PC-3 (cell line): Measurements from ENCODE around the gene MAN2C1. TPM values are rescaled to one million over a fixed set of nuclear protein-coding genes. Genes with fewer than 3 reads are reported as not detected.

Source experiments
- ATAC-seq: fragments of 200-7000 bp; cut with Tn5 transposase; 2 replicates; pipeline ENCODE4 v1.9.1; 2020; ENCODE audit warnings: mild to moderate bottlenecking, moderate library complexity
- BruUV-seq: library from RNA; stranded (reverse); fragments of 400-500 nt; replicated peaks from 2 replicates; lab custom pipeline; 2021; lab: Mats Ljungman, UMichigan
- CTCF ChIA-PET: fragments of 300-600 bp; sonication (Branson Sonifier 250); formaldehyde crosslinking; loops from one replicate; lab custom pipeline; 2022; ENCODE audit warnings: antibody characterized with exemption; lab: Charles Lee
- POLR2A ChIA-PET: fragments of 300-600 bp; sonication (Branson Sonifier 250); formaldehyde crosslinking; loops from one replicate; lab custom pipeline; 2022; ENCODE audit warnings: antibody characterized with exemption; ENCODE audit not compliant: unreplicated experiment; lab: Charles Lee
- DNase-seq: peaks from one replicate; pipeline ENCODE4 v3.0.0-alpha.2; 2015
- H2AFZ ChIP-seq: fragments of 300-600 bp; sonication (generic); 2 replicates; pipeline ENCODE4 v1.6.0; 2016; ENCODE audit warnings: antibody characterized with exemption, low read length
- H3F3A ChIP-seq: fragments of 300-600 bp; sonication (generic); one replicate; pipeline ENCODE4 v1.6.0; 2017; ENCODE audit warnings: antibody characterized with exemption, low read length, control low read depth, mild to moderate bottlenecking; ENCODE audit not compliant: unreplicated experiment
- H3K27ac ChIP-seq: fragments of 300-600 bp; sonication (generic); 2 replicates; pipeline ENCODE4 v1.5.1; 2016; ENCODE audit warnings: mild to moderate bottlenecking, low read length
- H3K27me3 ChIP-seq: fragments of 300-600 bp; sonication (generic); 2 replicates; pipeline ENCODE4 v1.6.1; 2016; ENCODE audit warnings: low read length, mixed read lengths
- H3K36me3 ChIP-seq: fragments of 300-600 bp; sonication (generic); 2 replicates; pipeline ENCODE4 v1.6.1; 2016; ENCODE audit warnings: low read depth, mixed run types, low read length, mixed read lengths
- H3K4me1 ChIP-seq: fragments of 300-600 bp; sonication (generic); 2 replicates; pipeline ENCODE4 v1.5.1; 2016; ENCODE audit warnings: low read length; ENCODE audit not compliant: insufficient read depth
- H3K4me2 ChIP-seq: fragments of 300-600 bp; sonication (generic); 2 replicates; pipeline ENCODE4 v1.6.0; 2016; ENCODE audit warnings: low read length
- H3K4me3 ChIP-seq: fragments of 300-600 bp; sonication (generic); 2 replicates; pipeline ENCODE4 v1.5.1; 2016; ENCODE audit warnings: mild to moderate bottlenecking, low read length, mixed read lengths
- H3K79me2 ChIP-seq: fragments of 300-600 bp; sonication (generic); 2 replicates; pipeline ENCODE4 v1.6.1; 2017; ENCODE audit warnings: low read length, mixed read lengths
- H3K9ac ChIP-seq: fragments of 300-600 bp; sonication (generic); 2 replicates; pipeline ENCODE4 v1.6.0; 2016; ENCODE audit warnings: mild to moderate bottlenecking, low read length
- H3K9me2 ChIP-seq: fragments of 300-600 bp; sonication (generic); replicated peaks from 2 replicates; pipeline ENCODE4 v1.6.1; 2016; ENCODE audit warnings: mixed run types, low read length, mixed read lengths
- H3K9me3 ChIP-seq: fragments of 300-600 bp; sonication (generic); 2 replicates; pipeline ENCODE4 v1.6.1; 2016; ENCODE audit warnings: low read length, mixed read lengths
- H4K20me1 ChIP-seq: fragments of 300-600 bp; sonication (generic); 2 replicates; pipeline ENCODE4 v1.6.1; 2016; ENCODE audit warnings: low read length, mixed read lengths
- CTCF ChIP-seq: fragments of 300-600 bp; sonication (generic); conservative IDR thresholded peaks from 2 replicates; pipeline ENCODE4 v1.5.1; 2017; ENCODE audit warnings: antibody characterized with exemption, low read depth, mild to moderate bottlenecking, low read length
- EZH2 ChIP-seq: fragments of 300-600 bp; sonication (generic); IDR thresholded peaks from one replicate; pipeline ENCODE4 v1.6.1; 2017; ENCODE audit warnings: antibody characterized with exemption, mild to moderate bottlenecking, low read length; ENCODE audit not compliant: unreplicated experiment
- EZH2phosphoT487 ChIP-seq: fragments of 300-600 bp; sonication (generic); IDR thresholded peaks from 2 replicates; pipeline ENCODE4 v1.6.1; 2018; ENCODE audit warnings: mild to moderate bottlenecking, antibody characterized with exemption, low read length, borderline replicate concordance
- intact Hi-C: fragments of 100-400 bp; cut with micrococcal nuclease; formaldehyde crosslinking; loops from 2 replicates; pipeline ENCODE4 v1.9.0; 2023
- total RNA-seq: library from RNA; depleted of rRNA; stranded (reverse); fragments of >200 nt; gene quantifications from 2 replicates; pipeline ENCODE4 v1.2.3, GENCODE V29; 2014

The MAN2C1 gene
- total RNA-seq, 1 experiment from 2014 or later: 126 TPM

- BruUV-seq: no TSS peak
- DNase-seq: no peak
- no peaks in the 10 kb centered on the region for H3K27me3 ChIP-seq
- H3K4me2 ChIP-seq: no peak overlapping the region
- ChIA-PET CTCF (no interaction called here), POLR2A (no interaction called here)
- ATAC-seq: no peak
- no peaks in the 10 kb centered on the region for H3K4me1 ChIP-seq
- H3K27ac ChIP-seq: no peak overlapping the region
- no peak overlapping the region for H3K4me3 ChIP-seq
- H4K20me1 ChIP-seq: no peaks in the 10 kb centered on the region
- H3K9me3 ChIP-seq: no peaks in the 10 kb centered on the region
- H3K9me2 ChIP-seq: no peaks in the 10 kb centered on the region
- no peak for TF ChIP-seq EZH2phosphoT487
- no peak for TF ChIP-seq EZH2
- no peak for TF ChIP-seq CTCF
- no peak overlapping the region for H2AFZ ChIP-seq
- no peak overlapping the region for H3K9ac ChIP-seq
- H3K36me3 ChIP-seq: peaks cover 52% of the 10 kb centered on the region
- H3K79me2 ChIP-seq: no peaks in the 10 kb centered on the region
- H3F3A ChIP-seq: no peaks in the 10 kb centered on the region
- intact Hi-C loops: no loop called here
These were observed 41.8 kb upstream of the MAN2C1 start for GRCh38 chr15:75410196-75410595.

GRCh38 chr15:75407083-75407482 is 38.7 kb upstream of the MAN2C1 start:
- no peaks in the 10 kb centered on the region for H3K4me1 ChIP-seq
- no peak overlapping the region for H3K4me3 ChIP-seq
- H3K27me3 ChIP-seq: no peaks in the 10 kb centered on the region
- H3K27ac ChIP-seq: no peak overlapping the region
- H3F3A ChIP-seq: no peaks in the 10 kb centered on the region
- TF ChIP-seq EZH2 (no peak), CTCF (no peak), EZH2phosphoT487 (no peak)
- H2AFZ ChIP-seq: no peak overlapping the region
- H3K36me3 ChIP-seq: peaks cover 48% of the 10 kb centered on the region
- intact Hi-C loops: no loop called here
- no TSS peak for BruUV-seq
- ChIA-PET CTCF (no interaction called here), POLR2A (no interaction called here)
- H3K79me2 ChIP-seq: no peaks in the 10 kb centered on the region
- H3K9me3 ChIP-seq: no peaks in the 10 kb centered on the region
- H3K9me2 ChIP-seq: no peaks in the 10 kb centered on the region
- H3K9ac ChIP-seq: no peak overlapping the region
- no peak for ATAC-seq
- no peaks in the 10 kb centered on the region for H4K20me1 ChIP-seq
- no peak for DNase-seq
- no peak overlapping the region for H3K4me2 ChIP-seq

GRCh38 chr15:75403892-75404291 is 35.5 kb upstream of the MAN2C1 start:
- H3K9me2 ChIP-seq: no peaks in the 10 kb centered on the region
- H4K20me1 ChIP-seq: no peaks in the 10 kb centered on the region
- BruUV-seq: no TSS peak
- intact Hi-C loops: no loop called here
- no peak overlapping the region for H3K4me2 ChIP-seq
- H2AFZ ChIP-seq: no peak overlapping the region
- CTCF ChIA-PET: no interaction called here
- H3K9ac ChIP-seq: no peak overlapping the region
- H3K27ac ChIP-seq: no peak overlapping the region
- H3K4me3 ChIP-seq: no peak overlapping the region
- H3K36me3 ChIP-seq: peaks cover 43% of the 10 kb centered on the region
- no peaks in the 10 kb centered on the region for H3K4me1 ChIP-seq
- DNase-seq: no peak
- ATAC-seq: no peak
- H3K79me2 ChIP-seq: no peaks in the 10 kb centered on the region
- H3K27me3 ChIP-seq: no peaks in the 10 kb centered on the region
- no peaks in the 10 kb centered on the region for H3K9me3 ChIP-seq
- no peak for TF ChIP-seq EZH2phosphoT487
- no peak for TF ChIP-seq EZH2
- no peak for TF ChIP-seq CTCF
- no peaks in the 10 kb centered on the region for H3F3A ChIP-seq
- POLR2A ChIA-PET: no interaction called here
